ENCODE results near the gene DIO2. TPM values are rescaled to one million over a fixed set of nuclear protein-coding genes. Genes with fewer than 3 reads are reported as not detected.

DIO2 gene
- not detected for total RNA-seq

DNA sequence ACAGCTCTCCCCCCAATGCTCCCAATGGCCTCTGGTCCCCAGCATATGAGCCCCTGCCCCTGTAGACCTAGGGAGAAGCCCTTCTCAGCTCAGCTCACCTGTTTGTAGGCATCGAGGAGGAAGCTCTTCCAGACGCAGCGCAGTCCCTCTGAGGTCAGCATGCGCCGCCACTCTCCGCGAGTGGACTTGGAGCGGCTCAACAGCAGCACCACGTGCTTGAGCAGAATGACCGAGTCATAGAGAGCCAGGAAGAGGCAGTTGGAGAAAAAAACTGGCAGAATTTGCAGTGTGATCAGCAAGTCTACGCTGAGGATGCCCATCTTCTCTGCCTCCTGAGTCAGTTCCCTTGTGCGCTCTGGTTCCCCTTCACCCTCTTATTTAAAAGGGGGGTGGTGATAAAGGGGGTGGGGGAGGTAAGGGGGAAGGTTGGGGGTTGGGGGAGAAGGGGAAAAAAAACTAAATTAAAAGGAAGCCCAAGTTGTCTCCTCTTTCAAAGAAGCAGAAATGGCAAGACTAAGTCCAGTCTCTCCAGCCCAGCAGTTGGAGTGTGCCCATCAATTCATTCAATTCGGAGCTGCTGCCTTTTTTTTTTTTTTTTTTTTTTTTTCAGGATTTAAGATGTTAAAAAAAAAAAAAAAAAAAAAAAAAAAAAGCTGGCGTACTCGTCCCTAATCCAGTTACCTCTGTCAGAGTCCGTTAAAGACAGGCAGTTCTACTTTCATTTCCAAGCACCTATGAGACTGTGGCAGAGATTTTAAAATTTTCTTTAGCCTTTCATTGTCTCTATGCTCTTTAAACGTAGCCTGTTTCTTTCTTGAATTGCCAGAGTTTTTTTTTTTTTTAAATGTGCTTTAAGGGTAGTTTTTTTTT, at the start of gene DIO2:
Gene DIO2, minus strand, starts transcription at position 352 of the 870 bp plus-strand sequence. Its CDS starts 32 bp downstream, at position 320.
- no peaks in the 10 kb centered on the region for H3K4me1 Mint-ChIP-seq (ENCODE audit: low read depth)
- ChIA-PET CTCF (no interaction called here), POLR2A (no interaction called here)
- H3K36me3 Mint-ChIP-seq = no peaks in the 10 kb centered on the region
- no peak within 1 kb of the TSS for H3K27ac Mint-ChIP-seq
- intact Hi-C loops (cut with micrococcal nuclease) = loop anchor here (5.0 to 10.0 kb wide), 3 partner anchors 373 to 951 kb away; no protein-coding TSS in a partner anchor
- no peak within 1 kb of the TSS for H3K4me3 Mint-ChIP-seq
- H3K9me3 Mint-ChIP-seq = no peaks in the 10 kb centered on the region
- H3K27me3 Mint-ChIP-seq = no peaks in the 10 kb centered on the region
- no peak for DNase-seq

GRCh38 chr14:80260645-80261044, 49.3 kb upstream of the DIO2 start:
- H3K36me3 Mint-ChIP-seq = no peaks in the 10 kb centered on the region
- ChIA-PET POLR2A (no interaction called here), CTCF (no interaction called here)
- H3K9me3 Mint-ChIP-seq = peaks cover 3% of the 10 kb centered on the region
- intact Hi-C loops (cut with micrococcal nuclease) = no loop called here
- H3K27me3 Mint-ChIP-seq = no peaks in the 10 kb centered on the region
- no peak for DNase-seq
- H3K4me3 Mint-ChIP-seq = no peak overlapping the region
- no peaks in the 10 kb centered on the region for H3K4me1 Mint-ChIP-seq (ENCODE audit: low read depth)
- no peak overlapping the region for H3K27ac Mint-ChIP-seq

DNA sequence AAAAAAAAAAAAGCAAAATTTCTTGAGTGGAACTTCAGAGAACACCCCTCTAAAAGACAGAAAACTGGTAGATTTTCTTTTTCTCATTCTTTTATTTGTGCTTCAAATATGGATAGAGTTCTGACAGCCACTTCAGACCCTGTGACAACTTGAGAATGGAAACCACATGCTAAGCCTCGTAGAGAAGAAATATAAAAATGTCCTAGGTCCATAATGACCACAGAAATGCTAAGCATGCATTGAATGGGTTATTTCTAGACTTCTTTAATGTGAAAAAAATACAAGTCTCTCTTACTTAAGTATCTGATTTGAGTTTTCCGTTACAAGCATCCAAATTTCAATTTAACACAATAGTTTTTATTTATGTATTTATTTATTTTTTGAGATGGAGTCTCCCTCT, 28.3 kb upstream of the DIO2 start:
- POLR2A ChIA-PET = no interaction called here
- no peak overlapping the region for H3K27ac Mint-ChIP-seq
- no peaks in the 10 kb centered on the region for H3K4me1 Mint-ChIP-seq (ENCODE audit: low read depth)
- H3K4me3 Mint-ChIP-seq = no peak overlapping the region
- CTCF ChIA-PET = no interaction called here
- no peaks in the 10 kb centered on the region for H3K27me3 Mint-ChIP-seq
- DNase-seq = no peak
- intact Hi-C loops (cut with micrococcal nuclease) = no loop called here
- peaks cover 27% of the 10 kb centered on the region for H3K9me3 Mint-ChIP-seq
- H3K36me3 Mint-ChIP-seq = no peaks in the 10 kb centered on the region

DNA sequence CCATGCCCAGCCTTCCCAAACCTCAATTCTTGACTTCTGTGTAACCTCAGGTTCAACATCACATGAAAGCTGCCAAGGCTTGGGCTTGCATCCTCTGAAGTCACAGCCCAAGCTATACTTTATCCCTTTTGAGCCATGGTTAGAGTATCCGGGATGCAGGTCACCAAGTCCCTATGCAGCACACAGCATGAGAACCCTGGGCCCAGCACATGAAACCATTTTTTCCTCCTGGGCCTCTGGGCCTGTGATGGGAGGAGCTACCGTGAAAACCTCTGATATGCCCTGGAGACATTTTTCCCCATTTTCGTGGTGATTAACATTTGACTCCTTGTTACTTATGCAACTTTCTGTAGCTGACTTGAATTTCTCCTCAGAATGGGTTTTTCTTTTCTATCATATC, 25.8 kb upstream of the DIO2 start:
- H3K9me3 Mint-ChIP-seq = peaks cover 28% of the 10 kb centered on the region
- POLR2A ChIA-PET = no interaction called here

DNA sequence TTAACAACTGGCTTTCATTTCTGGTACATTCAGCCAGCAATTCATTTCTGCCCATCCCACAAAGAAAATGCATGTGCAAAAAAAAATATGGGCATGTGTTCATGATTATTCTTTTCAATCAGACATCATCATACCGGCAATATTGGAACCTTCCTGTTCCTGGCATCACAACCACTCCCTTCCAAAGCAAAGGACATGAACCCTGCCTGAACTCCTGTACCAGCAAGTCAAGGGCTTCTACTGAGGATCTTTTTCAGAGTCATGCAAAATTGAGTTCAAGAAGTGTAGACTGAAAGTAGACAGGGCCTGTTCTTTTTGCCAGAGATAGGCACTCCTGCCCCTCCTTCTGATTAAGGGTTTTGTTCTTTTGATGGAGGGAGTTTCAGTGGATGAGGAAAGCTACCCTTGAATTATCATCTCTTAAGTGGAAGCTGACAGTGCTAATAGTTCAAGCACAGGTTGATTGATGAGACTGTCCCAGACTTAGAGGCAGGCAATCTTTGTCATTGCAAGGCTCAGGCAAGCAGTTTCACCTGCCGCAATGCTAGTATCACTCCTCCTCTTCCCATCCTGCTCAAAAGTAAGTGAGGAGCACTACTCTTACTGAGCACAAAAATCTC, 22.3 kb upstream of the DIO2 start:
- no peak overlapping the region for H3K27ac Mint-ChIP-seq
- no peak overlapping the region for H3K4me3 Mint-ChIP-seq
- H3K27me3 Mint-ChIP-seq = no peaks in the 10 kb centered on the region
- H3K4me1 Mint-ChIP-seq (ENCODE audit: low read depth) = no peaks in the 10 kb centered on the region
- intact Hi-C loops (cut with micrococcal nuclease) = loop anchor here (1.0 kb wide), 1 partner anchor 24 kb away; no protein-coding TSS in a partner anchor
- no peaks in the 10 kb centered on the region for H3K36me3 Mint-ChIP-seq
- peaks cover 32% of the 10 kb centered on the region for H3K9me3 Mint-ChIP-seq
- CTCF ChIA-PET = no interaction called here
- POLR2A ChIA-PET = no interaction called here
- DNase-seq = no peak

More for the DNA sequence above, 25.8 kb upstream of the DIO2 start:
- no peak overlapping the region for H3K4me3 Mint-ChIP-seq
- no peak overlapping the region for H3K27ac Mint-ChIP-seq
- H3K4me1 Mint-ChIP-seq (ENCODE audit: low read depth) = no peaks in the 10 kb centered on the region
- no peaks in the 10 kb centered on the region for H3K27me3 Mint-ChIP-seq
- intact Hi-C loops (cut with micrococcal nuclease) = no loop called here
- no peaks in the 10 kb centered on the region for H3K36me3 Mint-ChIP-seq
- CTCF ChIA-PET = no interaction called here
- DNase-seq = no peak

GRCh38 chr14:80231702-80232101, 20.4 kb upstream of the DIO2 start:
- H3K4me1 Mint-ChIP-seq (ENCODE audit: low read depth) = no peaks in the 10 kb centered on the region
- POLR2A ChIA-PET = no interaction called here
- H3K36me3 Mint-ChIP-seq = no peaks in the 10 kb centered on the region
- no peak overlapping the region for H3K4me3 Mint-ChIP-seq
- DNase-seq = no peak
- no peaks in the 10 kb centered on the region for H3K27me3 Mint-ChIP-seq
- H3K27ac Mint-ChIP-seq = no peak overlapping the region
- peaks cover 28% of the 10 kb centered on the region for H3K9me3 Mint-ChIP-seq
- intact Hi-C loops (cut with micrococcal nuclease) = no loop called here
- CTCF ChIA-PET = no interaction called here

DNA sequence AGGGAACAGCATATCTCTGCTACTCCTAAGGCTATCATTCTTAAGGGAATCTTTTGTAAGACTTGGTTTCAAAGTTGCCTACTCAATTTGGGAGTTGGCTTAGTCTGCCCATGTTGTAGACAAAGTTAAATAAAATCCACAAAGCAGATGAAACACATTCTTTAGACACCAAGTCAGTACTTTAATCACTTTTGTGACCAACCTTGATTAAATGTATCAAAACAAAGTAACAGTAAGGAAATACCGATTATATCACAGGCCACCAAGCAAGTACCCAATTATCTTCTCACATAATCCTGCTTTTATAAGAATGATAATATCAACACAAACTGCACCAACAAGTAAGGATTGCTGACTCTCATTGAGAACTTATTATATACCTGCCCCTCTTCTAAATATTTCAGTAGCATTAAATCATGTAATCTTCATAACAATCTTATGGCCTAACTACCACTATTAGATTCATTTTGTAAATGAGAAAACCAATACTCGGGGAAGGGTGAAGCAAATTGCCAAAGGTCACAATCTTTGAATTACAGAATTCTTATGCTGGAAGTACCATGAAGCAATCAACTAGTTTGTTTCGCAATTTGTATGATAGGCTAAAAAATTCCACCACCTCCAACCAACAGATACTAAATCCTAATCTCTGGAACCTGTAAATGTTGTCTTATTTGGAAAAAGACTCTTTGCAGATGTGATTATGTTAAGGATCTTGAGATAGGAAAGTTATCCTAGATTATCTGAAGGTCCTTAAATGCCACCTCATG, 12.6 kb upstream of the DIO2 start:
- Mint-ChIP-seq H3K4me3 (no peak overlapping the region), H3K36me3 (no peaks in the 10 kb centered on the region), H3K9me3 (peaks cover 25% of the 10 kb centered on the region), H3K4me1 (ENCODE audit: low read depth) (no peaks in the 10 kb centered on the region), H3K27ac (no peak overlapping the region), H3K27me3 (no peaks in the 10 kb centered on the region)
- intact Hi-C loops (cut with micrococcal nuclease) = no loop called here
- ChIA-PET POLR2A (no interaction called here), CTCF (interaction anchor here (0.7 kb wide), 1 partner anchor 10 kb away, joined by 3 read pairs; no protein-coding TSS in a partner anchor)
- DNase-seq = no peak

DNA sequence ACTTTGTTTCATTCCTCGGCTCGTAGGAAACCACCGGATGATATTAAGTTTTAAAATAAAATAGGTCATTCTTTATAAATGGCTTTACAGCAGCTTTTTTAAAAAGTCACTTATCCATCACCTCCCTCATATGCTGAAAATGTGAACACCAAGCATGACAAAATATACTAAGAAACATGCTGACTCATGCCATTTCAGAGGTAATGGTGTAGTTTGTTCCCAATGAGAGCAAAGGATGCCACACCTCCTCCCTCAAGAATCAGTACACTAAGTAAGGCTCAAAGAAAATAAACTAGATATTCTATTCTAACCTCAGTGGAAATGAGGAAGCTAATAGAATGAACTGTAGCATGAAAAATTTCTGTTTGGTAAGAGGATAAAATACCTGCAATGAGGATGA, 5.5 kb upstream of the DIO2 start:
- Mint-ChIP-seq H3K4me3 (no peak overlapping the region), H3K27ac (no peak overlapping the region), H3K9me3 (peaks cover 3% of the 10 kb centered on the region), H3K4me1 (ENCODE audit: low read depth) (no peaks in the 10 kb centered on the region), H3K27me3 (no peaks in the 10 kb centered on the region), H3K36me3 (no peaks in the 10 kb centered on the region)
- POLR2A ChIA-PET = no interaction called here
- DNase-seq = no peak
- intact Hi-C loops (cut with micrococcal nuclease) = loop anchor here (10.0 kb wide), 2 partner anchors 368 to 638 kb away; no protein-coding TSS in a partner anchor
- CTCF ChIA-PET = interaction anchor here (0.8 kb wide), 1 partner anchor 809 kb away, joined by 3 read pairs; no protein-coding TSS in a partner anchor

DNA sequence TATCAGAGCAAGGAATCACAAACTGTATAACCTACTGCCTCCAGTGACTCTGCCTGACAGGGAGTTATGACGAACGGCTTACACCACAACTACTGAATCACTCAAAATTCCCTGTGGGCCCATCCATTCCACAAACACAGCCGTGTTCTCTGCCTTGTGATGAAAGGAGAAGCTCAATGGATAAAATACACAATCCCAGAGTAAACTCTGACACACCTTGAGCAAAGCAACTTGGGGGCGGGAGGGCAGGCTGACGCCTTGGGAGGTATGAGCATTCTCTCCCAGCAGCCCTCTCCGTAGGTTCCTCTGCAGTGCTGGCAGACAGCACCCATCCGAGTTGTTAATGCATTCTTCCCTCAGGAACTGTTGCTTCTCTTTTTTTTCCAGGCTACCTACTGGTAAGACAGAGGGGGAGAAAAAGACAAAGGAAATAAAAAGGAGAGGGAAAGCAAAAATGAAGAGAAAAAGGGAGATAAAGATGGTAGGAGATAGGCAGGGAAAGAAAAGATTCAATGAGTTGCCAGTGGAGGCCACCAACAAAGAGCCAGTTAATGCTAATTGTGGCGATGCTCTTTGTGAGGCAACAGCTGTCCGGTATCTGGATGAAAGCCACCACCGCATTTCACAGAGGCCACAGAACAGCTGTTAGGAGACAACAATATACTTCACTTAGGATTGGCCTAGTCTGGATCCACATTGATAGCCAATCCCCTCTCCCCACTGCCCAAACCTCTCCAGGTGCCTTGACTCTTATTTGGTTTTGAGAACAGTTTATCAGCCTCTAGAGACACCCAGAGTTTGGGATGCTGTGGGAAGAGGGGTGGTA, 4.7 kb upstream of the DIO2 start:
- Mint-ChIP-seq H3K4me1 (ENCODE audit: low read depth) (no peaks in the 10 kb centered on the region), H3K36me3 (no peaks in the 10 kb centered on the region), H3K9me3 (peaks cover 3% of the 10 kb centered on the region), H3K27ac (no peak overlapping the region), H3K27me3 (no peaks in the 10 kb centered on the region), H3K4me3 (no peak overlapping the region)
- POLR2A ChIA-PET = no interaction called here
- no peak for DNase-seq
- CTCF ChIA-PET = no interaction called here
- intact Hi-C loops (cut with micrococcal nuclease) = loop anchor here (10.0 kb wide), 2 partner anchors 369 to 639 kb away; no protein-coding TSS in a partner anchor

DNA sequence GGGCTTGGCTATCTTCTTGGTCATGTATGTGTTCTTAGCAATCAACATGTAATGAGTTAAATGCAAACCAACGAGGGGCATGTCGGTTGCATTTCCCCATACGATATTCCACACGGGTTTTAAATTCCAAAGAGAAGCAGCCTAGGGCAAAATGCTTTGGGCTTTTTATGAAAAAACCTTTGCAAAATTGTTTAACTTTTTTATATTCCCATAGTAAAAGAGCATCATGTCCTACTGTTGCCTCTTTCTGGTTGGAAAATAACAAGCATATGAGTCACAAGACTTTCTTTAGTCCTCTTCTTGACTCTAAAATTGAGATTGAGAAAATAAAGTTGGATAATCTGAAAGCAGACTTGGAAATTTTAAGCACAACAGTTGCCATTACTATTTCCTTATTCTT, 3.8 kb upstream of the DIO2 start:
- no peak overlapping the region for H3K27ac Mint-ChIP-seq
- DNase-seq = no peak
- H3K36me3 Mint-ChIP-seq = no peaks in the 10 kb centered on the region
- intact Hi-C loops (cut with micrococcal nuclease) = loop anchor here (10.0 kb wide), 2 partner anchors 370 to 640 kb away; no protein-coding TSS in a partner anchor
- no peaks in the 10 kb centered on the region for H3K4me1 Mint-ChIP-seq (ENCODE audit: low read depth)
- ChIA-PET CTCF (no interaction called here), POLR2A (no interaction called here)
- no peaks in the 10 kb centered on the region for H3K27me3 Mint-ChIP-seq
- no peak overlapping the region for H3K4me3 Mint-ChIP-seq
- peaks cover 3% of the 10 kb centered on the region for H3K9me3 Mint-ChIP-seq

DNA sequence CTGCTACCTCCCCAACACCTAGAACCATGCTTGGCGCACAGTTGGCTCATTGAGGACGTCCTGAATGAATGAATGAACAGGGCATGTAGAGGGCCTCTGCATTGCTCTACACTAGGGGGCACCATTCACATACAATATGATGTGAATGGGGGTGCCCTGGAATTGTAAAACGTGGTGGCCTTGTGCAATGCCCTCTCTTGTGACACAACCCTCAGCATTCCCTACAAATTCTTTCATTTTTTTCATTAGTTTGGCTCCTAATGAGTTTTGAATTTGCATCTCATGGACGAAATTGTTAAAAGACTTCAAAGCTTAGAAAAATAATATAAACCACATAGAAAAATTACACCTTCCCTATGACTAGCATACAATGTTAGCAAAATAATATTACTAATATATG, 2.3 kb upstream of the DIO2 start:
- ChIA-PET POLR2A (no interaction called here), CTCF (interaction anchor here (0.9 to 1.5 kb wide), 3 partner anchors 11 to 637 kb away, joined by 3 to 4 read pairs (median 4); no protein-coding TSS in a partner anchor)
- Mint-ChIP-seq H3K4me3 (no peak overlapping the region), H3K27me3 (no peaks in the 10 kb centered on the region), H3K9me3 (peaks cover 3% of the 10 kb centered on the region), H3K36me3 (no peaks in the 10 kb centered on the region), H3K27ac (no peak overlapping the region), H3K4me1 (ENCODE audit: low read depth) (no peaks in the 10 kb centered on the region)
- DNase-seq = no peak
- intact Hi-C loops (cut with micrococcal nuclease) = loop anchor here (5.0 to 10.0 kb wide), 3 partner anchors 371 to 949 kb away; no protein-coding TSS in a partner anchor

Data from activated CD4-positive, alpha-beta memory T cell treated with anti-CD3 and anti-CD28 coated beads for 36 hours (primary cell).